Activated T-helper 1 cell treated with Interleukin-2 at 50 U/mL for 16 hours (primary cell): ENCODE measurements around the gene BBS1.
"Not testable (repeated sequence)": the region's sequence is repeated elsewhere in the genome, so short reads cannot be mapped to it uniquely, and the experiment has no call there.

Experiments used
- DNase-seq: peaks from one replicate; pipeline ENCODE4 v3.0.0-alpha.2; 2020; ENCODE audit warnings: low read depth

Gene BBS1

DNA sequence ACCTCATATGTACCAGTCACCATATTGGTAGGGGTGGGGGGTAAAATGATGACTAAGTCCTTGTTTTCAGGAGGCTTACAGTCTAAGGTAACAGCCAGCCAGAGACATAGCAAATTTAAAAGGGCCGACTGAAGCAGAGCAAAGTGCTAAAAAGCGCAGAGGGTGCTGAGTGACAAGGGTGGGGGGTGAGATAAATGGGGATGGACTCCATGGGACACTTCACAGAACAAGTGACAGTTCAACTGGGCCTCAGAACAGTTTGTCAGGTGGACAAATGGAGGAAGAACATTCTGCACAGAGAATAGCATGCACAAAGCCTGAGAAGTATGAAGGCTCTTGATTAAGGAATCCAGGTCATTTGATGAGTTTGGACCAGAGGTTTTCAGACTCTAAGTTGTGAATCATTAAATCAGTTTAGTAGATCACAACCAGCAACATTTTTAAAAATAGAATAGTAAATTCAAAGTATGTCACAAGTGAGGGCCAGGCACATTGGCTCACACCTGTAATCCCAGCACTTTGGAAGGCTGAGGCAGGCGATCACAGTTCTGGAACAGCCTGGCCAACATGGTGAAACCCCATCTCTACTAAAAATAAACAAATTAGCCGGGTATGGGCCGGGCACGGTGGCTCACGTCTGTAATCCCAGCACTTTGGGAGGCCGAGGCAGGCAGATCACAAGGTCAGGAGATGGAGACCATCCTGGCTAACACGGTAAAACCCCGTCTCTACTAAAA, 14.0 kb downstream of the BBS1 start:
- DNase-seq = no peak

DNA sequence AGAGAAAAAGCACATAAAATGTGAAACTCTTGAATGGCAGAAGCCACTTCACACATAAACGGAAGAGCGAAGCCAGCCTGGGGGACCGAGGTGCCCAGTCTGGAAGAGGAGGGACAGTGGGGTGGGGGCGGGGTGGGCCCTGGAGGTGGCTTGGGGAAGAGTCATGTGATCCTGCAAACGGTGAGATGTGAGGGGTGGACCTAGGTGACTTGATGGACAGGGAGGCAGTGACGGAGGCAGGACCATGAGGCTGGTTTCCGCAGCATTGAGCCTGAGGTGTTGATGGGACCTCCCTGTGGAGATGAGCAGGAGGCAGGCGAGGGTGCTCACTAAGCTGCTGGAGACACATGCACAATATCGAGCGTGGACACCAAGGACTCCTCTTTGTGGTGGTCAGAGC, 18.6 kb downstream of the BBS1 start:
- no peak for DNase-seq

DNA sequence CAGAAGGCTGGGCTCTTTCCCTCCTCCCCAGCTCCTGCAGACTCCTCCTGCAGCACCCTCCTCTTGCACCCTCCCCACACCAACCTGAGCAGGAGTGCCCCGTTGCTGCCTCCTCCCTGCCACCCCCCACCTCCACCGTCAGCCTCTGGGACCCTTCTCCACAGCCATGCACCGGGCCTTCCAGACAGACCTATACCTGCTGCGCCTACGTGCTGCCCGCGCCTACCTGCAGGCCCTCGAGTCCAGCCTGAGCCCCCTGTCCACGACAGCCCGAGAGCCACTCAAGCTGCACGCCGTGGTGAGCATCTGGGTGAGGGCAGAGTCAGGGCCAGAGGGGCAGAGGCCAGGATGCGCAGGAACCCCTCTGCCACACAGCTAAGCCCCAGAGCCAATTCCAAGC, 19.2 kb downstream of the BBS1 start:
- DNase-seq = no peak

DNA sequence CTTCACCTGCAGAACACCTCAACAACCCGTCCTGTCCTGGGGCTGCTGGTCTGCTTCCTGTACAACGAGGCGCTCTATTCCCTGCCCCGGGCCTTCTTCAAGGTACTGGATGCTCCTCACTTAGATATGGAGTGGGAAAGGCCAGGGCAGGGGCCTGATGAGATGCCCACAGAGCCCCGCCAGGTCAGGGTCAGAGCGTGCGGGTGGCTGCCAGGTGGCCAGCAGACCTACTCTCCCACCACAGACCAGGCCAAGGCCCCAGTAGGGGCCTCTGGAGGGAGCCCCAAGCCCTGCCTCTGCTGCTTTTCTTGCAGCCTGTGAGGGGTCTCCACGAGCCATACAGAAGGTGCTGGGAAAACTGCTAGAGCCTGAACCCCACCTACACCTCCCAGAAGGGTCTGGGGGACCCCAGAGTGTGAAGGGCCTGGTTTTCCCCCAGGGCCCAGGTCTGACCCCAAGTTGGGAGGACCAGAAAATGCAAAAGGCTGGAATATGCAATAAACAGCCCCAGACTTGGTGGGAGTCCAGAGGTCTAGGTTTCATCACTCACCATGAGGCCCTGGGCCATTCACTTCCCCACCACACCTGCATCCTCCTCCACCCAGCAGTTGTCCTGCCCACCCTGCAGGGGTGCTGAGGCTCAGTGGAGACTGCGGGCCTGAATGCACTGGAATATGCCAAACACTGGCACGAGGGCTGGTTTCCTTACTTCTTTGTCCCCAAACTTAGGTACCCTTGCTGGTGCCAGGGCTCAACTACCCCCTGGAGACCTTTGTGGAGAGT, 20.7 kb downstream of the BBS1 start:
- no peak for DNase-seq

DNA sequence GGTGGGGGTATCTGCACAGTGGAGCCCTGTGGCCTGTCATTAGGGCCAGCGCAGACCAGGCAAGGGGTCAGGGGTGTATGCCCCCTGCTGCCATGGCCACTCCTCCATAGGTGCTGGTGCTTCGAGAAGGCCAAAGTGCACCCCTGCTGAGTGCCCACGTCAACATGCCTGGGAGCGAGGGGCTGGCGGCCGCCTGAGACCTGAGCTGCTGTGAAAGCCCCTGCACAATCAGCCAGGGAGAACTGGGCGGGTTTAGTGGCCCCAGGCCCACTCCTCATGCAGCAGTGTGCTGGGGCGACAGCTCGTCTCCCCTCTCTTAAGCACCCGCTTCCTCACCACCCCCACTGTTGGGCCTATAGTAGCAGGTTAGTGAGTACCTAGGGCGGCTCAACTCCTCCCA, 21.4 kb downstream of the BBS1 start:
- DNase-seq = no peak

DNA sequence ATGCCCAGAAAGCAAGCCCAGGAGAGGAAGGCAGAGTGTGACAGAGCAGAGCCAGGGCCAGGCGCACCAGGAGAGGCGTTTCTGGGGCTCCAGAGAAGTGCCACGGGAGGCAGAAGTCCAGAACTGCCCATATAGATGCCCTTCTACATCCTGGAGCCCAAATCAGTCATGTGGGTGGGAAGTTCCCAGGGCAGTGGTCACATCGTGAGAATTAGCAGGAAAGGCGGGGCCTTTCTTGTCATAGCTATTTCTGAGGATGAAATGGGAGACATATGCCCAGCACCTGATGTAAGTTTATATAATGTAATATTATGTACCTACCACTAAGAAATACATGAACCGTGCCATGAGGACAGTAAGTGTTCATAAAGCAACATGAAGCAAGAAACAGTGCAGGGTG, 22.3 kb downstream of the BBS1 start:
- no peak for DNase-seq

DNA sequence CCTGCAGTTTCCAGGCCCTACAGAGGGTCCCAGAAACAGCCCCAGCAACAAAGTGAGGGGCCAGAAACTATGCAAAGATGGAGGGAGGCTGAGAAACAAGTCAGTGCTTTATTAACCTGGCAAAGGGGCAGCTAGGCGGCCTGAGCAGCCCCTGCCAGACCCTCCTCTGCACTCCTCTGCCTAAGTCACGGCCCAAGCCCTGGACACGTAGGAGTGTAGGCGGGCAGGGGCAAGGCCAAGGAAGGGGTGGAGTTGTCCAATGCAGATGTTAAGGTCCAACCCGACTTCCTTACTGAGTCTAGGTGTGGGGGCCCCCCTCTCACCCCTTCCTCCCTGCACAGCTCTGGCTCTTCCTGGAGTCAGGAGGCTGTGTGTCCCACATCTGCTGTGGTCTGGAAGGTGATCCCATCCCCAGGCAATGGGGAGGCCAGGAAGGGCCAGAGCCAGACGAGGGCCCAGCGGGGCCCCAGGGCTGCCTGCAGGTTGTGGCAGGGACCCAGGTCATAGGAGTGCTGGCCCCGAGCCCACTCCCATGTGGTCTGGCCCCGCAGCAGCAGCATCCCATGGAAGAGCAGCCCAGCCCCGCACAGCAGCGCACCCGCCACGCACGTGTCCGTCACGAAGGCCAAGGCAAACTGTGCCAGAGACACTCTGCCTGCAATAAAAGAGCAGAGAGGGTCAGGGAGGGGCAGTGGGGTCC, 28.9 kb downstream of the BBS1 start:
- no peak for DNase-seq

DNA sequence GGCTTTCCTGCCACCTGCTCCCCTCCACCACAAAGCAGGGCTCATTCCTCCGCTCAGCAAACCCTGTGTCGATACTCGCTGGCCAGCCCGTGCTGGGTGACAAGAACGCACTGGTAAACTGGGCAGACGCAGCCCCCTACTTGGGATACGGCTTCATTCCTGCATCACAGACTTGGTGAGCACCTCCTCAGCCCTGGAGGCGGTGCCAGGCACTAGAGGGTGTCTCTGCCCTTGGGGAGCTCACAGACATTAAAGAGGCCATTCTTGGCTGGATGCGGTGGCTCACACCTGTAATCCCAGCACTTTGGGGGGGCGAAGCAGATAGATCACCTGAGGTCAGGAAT, 29.4 kb downstream of the BBS1 start:
- no peak for DNase-seq

DNA sequence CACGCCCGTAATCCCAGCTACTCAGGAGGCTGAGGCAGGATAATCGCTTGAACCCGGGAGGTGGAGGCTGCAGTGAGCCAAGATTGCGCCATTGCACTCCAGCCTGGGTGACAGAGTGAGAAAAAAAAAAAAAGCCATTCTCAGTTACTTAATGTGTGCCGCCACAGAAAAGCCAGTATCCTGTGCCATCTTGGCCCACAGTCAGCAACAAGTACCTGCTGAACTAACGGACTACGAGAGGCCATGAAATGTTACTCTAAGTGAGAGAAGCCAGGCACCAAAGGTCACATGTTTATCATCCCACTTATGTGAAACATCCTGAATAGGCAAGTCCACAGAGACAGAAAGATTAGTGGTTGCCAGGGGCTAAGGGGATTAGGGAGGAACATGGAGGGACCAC, 30.2 kb downstream of the BBS1 start:
- not testable (repeated sequence) for DNase-seq

DNA sequence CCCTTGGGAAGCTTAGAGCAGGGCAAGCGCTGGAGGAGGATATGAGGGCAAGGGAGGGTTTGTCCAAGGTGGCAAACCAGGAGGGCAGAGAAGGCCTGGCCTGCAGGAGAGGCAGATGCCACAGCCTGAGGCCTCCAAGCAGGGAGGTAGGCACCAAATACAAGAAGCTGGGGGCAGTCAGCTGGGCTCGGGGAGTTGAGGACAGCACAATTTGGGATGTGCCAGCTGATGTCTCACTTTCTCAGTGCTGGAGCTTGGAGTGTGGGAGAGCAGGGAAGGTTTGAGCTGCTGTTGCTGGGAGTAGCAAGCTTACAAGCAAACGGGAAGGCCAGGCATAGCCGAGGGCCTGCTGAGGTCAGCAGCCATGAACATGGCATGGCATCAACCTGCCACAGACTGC, 31.5 kb downstream of the BBS1 start:
- no peak for DNase-seq

DNA sequence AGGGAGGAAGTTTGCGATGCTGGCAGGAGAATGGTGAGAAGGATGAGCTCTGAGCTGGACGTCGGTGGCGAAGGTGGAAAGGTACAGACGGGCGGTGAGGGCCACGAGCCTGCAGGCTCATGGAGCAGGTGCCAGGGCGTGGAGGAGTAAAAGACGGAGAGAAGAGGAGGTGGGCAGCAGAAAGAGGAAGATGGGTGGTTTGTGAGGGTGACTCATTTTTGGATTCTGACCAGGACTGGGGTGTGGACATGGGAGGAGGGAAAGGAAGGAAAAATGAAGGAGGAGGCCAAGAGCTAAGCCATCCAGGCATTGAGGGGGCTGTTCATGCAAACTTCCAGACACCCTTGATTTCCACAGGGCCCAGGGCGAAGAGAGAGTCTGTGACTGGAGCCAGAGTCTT, 31.9 kb downstream of the BBS1 start:
- no peak for DNase-seq

DNA sequence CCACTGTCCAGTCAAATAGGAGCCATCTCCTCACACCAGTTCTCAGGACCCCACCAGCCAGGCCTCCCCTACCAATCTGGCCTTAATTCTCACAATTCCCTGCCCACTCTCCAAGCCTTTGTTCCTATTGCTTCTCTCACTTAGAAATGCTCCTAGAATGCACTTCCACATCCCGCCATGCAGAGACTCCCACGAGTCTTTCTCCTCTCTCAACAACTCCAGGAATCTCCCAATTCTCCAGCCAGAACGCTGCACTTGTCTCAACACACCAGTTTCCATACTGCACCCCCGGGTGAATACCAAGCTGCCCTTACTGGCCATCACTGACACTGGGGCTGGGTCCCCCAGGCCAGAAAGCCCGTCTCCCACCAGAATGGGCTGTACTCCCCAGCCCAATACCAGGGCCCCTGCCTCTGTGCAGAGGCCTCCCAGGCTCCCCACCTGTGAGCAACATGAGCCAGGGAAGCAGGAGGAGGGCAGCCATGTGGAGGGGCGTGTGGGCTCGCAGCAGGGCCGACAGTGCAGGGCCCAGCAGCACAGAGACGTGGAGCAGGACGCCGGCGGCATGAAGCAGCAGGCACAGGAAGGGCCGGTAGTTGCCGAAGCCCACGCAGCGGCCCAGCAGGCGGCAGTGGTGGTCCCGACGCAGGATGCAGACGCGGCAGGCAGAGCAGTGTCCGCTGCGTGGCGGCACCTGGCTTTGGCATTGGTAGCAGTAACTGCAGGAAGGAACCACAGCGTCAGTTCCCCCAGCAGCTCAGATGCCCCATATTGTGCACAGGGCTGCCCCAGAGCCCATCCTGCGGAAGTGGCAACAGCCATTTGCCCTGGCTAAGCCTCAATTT, 33.0 kb downstream of the BBS1 start:
- DNase-seq = peak; percentile 47

DNA sequence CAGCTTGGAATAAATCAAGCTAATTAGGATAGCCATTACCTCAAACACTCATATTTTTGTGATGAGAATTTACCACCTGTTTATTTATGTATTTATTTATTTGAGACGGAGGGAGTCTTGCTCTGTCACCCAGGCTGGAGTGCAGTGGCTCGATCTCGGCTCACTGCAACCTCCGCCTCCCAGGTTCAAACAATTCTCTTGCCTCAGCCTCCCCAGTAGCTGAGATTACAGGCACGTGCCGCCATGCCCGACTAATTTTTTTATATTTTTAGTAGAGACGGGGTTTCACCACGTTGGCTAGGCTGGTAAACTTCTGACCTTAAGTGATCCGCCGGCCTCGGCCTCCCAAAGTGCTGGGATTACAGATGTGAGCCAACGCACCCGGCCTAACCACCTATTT, 34.5 kb downstream of the BBS1 start:
- not testable (repeated sequence) for DNase-seq

DNA sequence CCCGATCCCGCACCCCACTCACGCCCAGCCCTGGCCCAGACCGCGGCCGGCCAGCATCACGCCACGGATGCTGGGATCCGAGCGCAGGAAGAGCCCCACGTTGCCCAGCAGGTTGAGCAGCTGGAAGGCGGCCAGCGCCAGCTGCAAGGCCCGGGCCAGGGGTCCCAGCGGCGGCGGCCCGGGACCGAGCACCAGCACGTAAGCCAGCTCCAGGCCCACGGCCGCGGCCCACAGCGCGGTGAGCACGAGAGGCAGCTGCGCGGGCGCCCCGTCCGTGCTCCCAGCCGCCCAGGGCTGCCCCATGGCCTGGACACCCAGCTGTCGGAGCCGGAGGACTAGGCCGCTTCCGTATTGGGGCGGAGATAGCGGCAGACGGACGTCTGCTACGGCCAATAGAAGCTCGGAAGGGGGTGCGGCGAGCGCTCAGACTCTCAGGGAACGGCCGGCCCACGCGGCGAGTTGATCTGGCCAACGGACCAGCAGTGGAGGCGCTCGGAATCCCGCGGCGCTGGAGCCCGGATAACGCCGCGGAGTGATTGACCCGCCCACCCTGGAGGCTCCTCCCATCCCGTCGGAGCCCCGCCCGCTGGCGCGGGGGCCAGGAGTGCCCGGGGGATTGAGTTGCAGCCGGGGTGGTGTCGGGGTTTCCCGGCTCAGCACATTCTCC, 35.4 kb downstream of the BBS1 start, which contains the start of gene ZDHHC24:
TSS of gene ZDHHC24 (minus strand) at position 348 of the 667 bp plus-strand sequence. CDS start at position 303, 45 bp downstream.
- peak; percentile 74 for DNase-seq

DNA sequence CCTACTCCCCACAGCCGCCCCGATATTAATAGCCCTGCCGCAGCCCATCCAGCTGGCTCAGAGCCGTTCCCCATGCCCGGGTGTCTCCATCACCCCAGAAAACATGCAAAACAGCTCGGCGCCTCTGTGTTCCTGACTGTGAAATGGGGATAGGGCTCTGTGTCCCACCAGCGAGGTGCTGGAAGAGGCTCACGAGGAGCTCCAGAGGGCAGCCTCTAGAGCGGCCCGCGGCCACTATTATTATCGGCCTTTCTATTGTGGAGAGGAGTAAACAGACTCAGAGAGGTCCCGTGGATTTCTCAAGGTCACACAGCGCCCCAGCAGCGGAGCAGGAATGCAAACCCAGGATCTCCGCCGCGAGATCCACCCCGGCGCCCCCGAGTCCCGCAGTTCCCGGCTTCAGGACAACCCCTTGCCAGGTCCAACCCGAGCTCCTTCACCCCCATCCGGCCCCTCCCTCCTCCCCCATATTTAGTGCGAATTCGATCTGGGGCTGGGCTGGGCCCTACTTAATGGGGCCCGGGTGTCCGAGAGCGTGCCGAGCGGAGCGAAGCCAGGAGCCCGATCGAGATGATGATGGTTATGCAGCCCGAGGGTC, 36.0 kb downstream of the BBS1 start, which contains the start of gene ACTN3:
TSS of gene ACTN3 (plus strand) at position 536 of the 598 bp plus-strand sequence. CDS start at position 571, 35 bp downstream.
- DNase-seq = no peak

DNA sequence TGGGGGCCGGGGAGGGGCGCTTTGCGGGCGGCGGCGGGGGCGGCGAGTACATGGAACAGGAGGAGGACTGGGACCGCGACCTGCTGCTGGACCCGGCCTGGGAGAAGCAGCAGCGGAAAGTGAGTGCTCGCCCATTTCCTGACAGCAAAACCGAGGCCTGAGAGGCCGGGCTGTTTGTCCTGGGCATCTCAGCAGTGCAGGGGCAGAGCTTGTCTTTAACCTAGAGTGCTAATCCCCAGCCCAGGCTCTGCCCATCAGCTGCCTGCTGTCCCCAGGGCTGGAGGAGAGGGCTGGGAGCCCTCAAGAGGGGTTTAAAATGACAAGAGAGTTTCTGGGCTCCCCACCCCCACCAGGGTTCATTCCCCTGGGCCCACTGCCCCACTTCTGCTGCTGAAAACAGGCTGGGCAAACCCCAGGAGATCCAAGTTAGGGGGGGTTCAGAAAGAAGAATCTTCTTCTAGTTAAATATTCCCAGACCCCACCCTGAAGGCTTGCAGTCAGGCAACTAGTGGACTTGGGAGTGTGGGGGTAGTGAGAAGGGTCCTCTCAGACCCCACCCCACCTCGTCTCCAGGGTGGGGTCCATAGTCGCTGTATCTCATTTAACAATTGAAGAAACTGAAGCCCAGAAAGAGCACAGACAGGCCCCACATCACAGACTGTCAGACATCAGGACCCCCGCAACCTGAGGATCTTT, 36.7 kb downstream of the BBS1 start:
- no peak for DNase-seq

DNA sequence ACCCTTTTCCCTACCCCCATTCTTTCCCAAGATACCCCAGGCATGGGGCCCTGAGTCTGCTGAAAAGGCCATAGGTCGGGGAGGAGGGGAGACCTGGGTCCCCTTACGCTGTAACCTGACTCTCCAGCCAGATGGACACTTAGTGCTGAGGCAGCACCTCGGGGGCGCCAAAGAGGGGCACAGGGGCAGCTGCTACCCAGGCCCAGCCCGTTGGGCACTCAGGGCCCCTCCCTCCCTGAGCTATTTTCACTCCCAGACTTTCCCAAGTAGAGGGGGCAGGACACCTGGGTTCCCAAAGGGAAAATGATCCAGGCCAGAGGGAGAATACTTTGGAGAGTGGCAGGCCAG, 37.2 kb downstream of the BBS1 start:
- DNase-seq = no peak

DNA sequence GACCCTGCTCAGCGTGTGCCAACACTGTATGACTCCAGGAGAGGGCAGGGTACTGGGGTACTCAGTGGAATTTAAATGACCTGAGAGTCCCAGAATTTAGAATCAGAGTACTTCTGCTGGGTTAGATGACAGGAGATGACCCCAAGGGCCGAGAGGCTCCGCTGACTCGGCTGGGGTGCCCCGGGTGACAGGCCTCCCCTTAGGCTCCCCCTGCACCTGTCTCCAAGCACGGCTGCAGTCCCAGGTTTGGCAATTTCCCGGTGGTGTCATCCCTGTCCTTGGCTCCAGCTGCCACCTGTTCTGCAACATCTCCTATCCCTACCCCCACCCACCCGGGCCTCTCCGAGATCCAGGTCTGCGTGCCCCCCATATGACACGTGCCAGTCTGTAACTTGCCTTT, 37.6 kb downstream of the BBS1 start:
- no peak for DNase-seq

DNA sequence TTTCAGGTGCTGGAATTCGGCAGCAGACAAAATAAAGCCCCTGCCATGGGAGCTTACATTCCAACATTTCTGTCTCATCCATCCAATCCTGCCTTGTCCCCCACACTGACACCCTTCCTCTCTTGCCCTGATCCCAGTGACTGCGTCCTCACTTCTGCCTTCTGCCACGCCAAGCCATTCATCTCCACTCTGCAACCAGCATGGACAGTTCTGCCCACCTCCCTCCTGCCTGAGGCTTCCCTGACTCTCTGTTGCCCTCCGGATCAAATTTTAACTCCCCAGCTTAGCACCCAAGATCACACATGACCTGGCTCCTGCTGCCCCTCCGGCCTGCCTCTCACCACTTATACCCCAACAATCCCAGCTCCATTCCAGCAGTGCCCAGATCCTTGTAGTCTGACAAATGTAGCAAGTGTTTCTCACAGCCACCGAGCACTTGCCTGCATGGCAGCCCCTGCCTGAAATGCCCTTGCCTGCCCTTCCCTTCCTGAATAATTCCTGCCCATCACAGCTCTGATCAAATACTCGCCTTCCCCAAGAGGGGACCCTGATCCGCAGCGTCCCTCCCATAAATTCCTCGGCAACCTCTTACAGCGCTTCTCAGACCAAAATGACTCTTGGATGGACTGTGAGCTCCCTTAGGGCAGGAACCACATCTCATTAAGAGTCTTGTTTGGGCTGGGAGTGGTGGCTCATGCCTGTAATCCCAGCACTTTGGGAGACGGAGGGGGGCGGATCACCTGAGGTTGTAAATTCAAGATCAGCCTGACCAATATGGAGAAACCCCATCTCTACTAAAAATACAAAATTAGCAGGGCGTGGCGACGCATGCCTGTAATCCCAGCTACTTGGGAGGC, 38.6 kb downstream of the BBS1 start:
- DNase-seq = no peak

DNA sequence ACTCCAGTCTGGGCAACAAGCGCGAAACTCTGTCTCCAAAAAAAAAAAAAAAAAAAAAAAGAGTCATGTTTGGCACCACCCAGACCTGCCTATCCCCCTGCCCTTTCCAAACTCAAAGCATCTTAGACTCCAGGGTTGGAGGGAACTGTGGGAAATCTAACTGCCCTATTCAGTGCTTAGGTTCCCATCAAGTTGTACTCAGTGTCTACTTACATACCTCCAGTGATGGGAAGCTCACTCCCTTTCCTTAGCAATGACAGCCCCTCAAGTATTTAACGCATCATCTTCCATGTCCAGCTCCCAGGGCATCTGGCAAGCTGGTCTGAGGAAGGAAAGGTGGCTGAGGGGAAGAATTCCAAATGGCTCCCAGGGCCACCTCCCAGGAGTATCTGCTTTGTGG, 39.3 kb downstream of the BBS1 start:
- no peak for DNase-seq
